Left cardiac atrium (tissue), 4 donors: ENCODE measurements around the gene DPH3. TPM values are rescaled to one million over a fixed set of nuclear protein-coding genes. Genes with fewer than 3 reads are reported as not detected.

ENCODE experiments used
- ATAC-seq, 2 donors: fragments of 200-7000 bp; cut with Tn5 transposase; one replicate each; pipeline ENCODE4 v1.9.1; 2020; ENCODE audit warnings: mild to moderate bottlenecking in 2 of 2, moderate library complexity in 2 of 2
- DNase-seq: peaks from one replicate; pipeline ENCODE4 v3.0.0-alpha.2; 2020
- intact Hi-C, 2 donors: fragments of 100-400 bp; cut with DNase I; formaldehyde crosslinking; loops; one replicate each; pipeline versions ENCODE4 v1.14.1 to v1.15.1; 2022 to 2023
- total RNA-seq, 2 donors: library from RNA; stranded (reverse); fragmentation: NEBNext Ultra II Directional; extraction: Animal tissue kit (Norgen Biotek cat#: 25700); gene quantifications; one replicate each; pipeline ENCODE4 v1.2.1, GENCODE V29; 2021
- donor health status: DM: no; HTN: yes; CAD: no.
- donor health status: DM: no; HTN: yes; CAD: no; lungs with severe emphysema.
- donor health status: DM: yes; HTN: yes; CAD: no.
- donor health status: Dilated cardiomyopathy.

DPH3 gene
- total RNA-seq, 2 donors from 2014 or later = 18.5 to 22.1 TPM

DNA sequence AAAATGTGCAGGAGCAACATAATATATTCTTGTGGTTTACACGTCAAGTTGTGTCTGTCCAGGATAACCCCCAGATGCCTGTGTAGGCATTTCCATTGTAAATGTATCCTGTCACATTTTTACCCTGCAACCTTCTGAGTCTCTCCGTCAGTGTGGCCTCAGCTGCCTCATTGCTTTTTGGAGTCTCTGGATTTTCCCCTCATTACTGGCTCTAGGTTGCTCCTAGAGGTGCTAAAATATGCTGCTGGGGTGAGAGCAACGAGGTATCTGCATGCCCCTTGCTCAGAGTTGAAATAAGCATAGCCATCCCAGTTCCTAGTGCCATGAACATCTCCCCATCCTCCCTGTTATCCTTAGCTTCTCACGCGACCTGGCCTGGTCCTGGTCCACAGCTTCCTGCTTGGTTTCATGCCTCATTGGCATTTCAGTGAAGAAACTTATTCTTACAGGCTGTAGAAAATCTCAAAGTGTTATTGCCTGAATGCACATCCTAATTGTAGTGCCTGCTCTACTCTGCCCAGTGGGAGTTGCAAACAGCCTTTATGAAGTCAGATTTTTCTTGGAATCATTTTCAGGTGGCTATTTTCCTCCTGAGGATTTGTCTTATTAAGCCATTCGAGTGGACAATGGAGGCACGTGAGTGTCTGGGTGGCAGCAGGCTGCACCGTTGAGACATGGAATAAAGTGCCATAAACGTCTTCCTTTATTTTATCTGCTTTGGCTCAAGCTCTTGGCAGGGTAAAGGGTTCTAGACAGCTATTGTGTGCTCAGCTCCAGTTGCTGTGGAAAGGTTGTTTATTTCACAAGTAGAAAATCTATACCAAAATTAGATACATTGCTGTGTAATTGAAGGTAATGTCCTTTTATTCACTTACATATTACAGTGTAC lies 33.5 kb upstream of the DPH3 start:
- intact Hi-C loops = loop anchor here in 1 of 2 donors (10.0 kb wide), 1 partner anchor 217 kb away; the partner anchor contains the start of gene RFTN1
- peak in 1 of 2 donors; percentile 45 for ATAC-seq
- DNase-seq = no peak

DNA sequence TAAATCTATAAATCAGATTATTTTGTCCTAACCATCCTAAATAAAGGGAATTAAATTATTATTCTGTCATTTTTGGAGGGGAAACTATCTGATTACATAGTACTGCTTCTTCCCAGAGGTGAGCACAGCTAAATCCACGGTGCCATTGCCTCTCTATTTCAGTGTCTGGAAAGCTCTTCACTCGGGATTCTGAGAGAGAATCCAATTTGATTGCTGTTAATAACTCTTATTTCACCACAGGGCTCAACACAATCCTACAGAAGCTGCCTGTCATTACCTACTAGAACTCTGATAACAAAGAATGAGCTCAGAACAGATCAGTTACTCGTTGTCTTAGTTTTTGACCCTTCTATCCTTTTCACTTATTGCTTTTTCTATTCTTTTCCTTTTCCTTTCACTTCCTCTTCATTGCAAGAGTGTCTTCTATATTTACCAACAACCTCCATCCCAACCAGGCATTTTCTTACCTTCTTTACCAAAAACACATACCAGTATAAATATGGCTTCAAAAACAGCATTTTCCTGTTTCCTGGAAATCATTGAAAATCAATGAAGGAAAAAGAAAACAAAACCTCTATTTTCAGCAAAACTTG lies 30.7 kb upstream of the DPH3 start:
- intact Hi-C loops = loop anchor here in 1 of 2 donors (10.0 kb wide), 1 partner anchor 219 kb away; the partner anchor contains the start of gene RFTN1

GRCh38 chr3:16294844-16295243 lies 30.1 kb upstream of the DPH3 start:
- ATAC-seq = no peak
- DNase-seq = no peak
- intact Hi-C loops = loop anchor here in 1 of 2 donors (10.0 kb wide), 1 partner anchor 220 kb away; the partner anchor contains the start of gene RFTN1

More for the DNA sequence above, 30.7 kb upstream of the DPH3 start:
- ATAC-seq (no peak), DNase-seq (no peak)

- ATAC-seq (no peak), DNase-seq (no peak)
- intact Hi-C loops = loop anchor here in 1 of 2 donors (1.0 to 10.0 kb wide), 2 partner anchors 224 to 259 kb away; partner anchors contain the start of gene RFTN1
Observed at GRCh38 chr3:16290827-16291196, 26.1 kb upstream of the DPH3 start.

DNA sequence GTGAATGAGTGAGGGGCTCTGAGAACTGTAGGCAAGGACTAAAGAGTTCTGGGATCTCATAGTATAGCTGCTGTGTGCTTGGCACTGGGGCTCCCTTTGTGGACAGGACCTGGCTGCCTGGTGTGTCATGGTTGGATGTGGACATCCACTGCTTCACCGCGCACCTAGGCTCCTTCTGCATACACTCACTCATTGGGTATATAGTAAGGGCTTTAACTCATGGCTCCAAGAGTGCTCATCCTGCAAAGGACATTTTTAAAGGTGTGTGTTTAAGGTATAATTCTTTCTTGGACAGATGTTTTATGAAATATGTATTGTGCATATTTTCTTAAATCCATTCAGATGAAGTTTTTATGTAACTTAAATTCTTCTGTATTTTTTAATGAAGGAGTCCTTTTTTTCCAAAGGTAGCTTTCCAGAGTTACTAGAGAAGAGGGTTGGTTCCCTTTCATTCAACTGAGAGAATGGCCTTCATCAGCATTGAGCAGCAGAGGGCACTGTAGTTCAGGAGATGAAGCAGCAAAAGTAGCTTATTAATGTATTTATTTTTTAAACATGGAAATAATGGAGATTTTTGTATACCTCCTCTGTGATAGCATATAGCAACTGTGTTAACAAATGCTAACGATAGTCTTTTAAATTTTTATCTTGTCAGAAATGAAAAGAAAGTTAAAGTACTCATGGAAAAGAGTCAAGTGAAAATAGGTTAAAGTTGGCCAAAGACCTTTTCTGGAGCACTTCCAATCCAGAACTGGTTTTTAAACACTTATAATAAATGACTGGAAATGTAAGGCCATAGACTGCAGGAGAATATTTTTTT lies 25.5 kb upstream of the DPH3 start:
- peak; percentile 40 to 42 for ATAC-seq
- peak; percentile 37 for DNase-seq
- intact Hi-C loops = loop anchor here in 1 of 2 donors (10.0 kb wide), 1 partner anchor 225 kb away; the partner anchor contains the start of gene RFTN1

GRCh38 chr3:16289144-16289889 lies 24.6 kb upstream of the DPH3 start:
- no peak for DNase-seq
- intact Hi-C loops = loop anchor here in 1 of 2 donors (10.0 kb wide), 2 partner anchors 225 to 265 kb away; partner anchors contain the start of gene RFTN1
- peak in 1 of 2 donors; percentile 44 for ATAC-seq

- intact Hi-C loops = loop anchor here in 1 of 2 donors (10.0 kb wide), 2 partner anchors 226 to 266 kb away; partner anchors contain the start of gene RFTN1
- peak; percentile 28 for DNase-seq
- ATAC-seq = peak; percentile 78 to 80
Observed at GRCh38 chr3:16288664-16289063, 23.9 kb upstream of the DPH3 start.

DNA sequence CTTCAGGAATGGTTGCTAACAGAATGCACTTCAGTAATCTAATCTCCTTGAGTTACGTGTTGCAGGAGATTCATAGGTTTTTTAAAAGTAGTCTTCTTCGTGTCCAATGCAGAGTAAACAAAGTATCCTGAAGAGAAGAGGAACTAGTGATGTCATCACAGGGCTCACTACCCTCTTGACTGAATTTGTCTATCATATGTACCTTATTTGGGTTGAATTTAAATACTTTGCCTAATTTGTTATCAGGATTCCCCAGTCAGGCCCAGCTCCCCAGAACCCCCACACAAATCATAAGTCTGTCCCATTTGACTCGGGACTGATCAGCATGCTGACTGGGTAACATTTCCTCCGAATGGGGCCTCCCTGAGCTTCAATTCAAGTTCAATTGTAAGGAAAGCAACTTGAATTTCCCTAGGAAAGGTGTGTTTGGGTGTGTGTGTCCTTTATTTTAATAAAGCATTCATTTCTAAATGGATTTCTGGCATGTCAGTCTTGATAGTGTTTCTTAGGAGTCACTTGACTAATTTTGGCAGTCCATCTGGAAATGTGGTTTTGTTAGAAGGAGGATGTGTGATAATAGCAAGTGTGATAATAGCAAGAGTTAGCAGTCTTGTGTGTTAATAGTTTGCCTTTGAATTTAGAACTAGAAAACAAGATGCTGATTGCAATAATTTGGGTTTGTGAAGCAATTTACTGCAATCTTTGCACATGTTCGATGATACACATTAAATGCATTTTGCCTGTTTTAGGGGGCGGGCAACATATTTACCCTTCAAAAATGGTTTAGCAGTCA lies 22.2 kb upstream of the DPH3 start:
- intact Hi-C loops = loop anchor here in 1 of 2 donors (10.0 kb wide), 2 partner anchors 228 to 268 kb away; partner anchors contain the start of gene RFTN1
- peak in 1 of 2 donors; percentile 8 for ATAC-seq
- no peak for DNase-seq

- intact Hi-C loops = loop anchor here in 1 of 2 donors (10.0 kb wide), 2 partner anchors 229 to 269 kb away; partner anchors contain the start of gene RFTN1
- ATAC-seq = peak; percentile 33 to 39
- DNase-seq = no peak
Observed at GRCh38 chr3:16286161-16286560, 21.4 kb upstream of the DPH3 start.

DNA sequence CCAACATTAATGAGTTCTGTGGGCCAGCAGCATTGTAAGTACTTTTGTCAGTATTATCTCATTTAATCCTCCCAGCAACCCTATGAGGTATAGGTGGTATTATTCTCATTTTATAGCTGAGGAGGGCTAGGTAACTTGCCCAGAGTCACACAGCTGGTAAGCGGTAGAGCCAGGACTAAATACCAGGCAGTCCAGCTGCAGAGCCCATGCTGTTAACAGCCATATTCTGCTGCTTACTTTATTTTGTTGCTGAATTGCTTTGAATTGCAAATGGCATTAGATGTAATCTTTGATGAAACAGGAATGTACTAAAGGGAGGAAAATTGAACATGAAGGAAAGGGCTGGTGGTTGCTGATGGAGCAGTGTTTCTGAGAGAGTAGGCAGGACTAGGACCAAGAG lies 19.9 kb upstream of the DPH3 start:
- intact Hi-C loops = loop anchor here in 1 of 2 donors (10.0 kb wide), 2 partner anchors 230 to 270 kb away; partner anchors contain the start of gene RFTN1
- no peak for ATAC-seq
- DNase-seq = no peak

DNA sequence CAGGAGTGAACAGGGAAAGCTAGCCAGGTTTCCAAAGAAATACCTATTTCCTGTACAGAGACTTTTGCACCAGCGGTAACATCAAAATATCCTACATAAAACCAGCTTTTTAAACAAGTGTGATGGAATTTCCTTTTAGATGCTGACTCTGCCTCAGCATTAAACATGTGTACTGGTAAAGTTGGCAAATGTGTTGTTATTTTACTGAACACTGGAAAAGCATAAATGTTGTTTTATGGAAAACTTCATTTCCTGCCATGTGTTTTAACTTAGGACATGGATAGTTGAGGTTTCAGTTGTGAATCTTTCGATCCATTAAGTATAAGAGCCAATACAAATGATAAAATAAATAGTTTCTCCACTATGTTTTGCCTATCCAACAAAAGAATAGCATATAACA lies 15.9 kb upstream of the DPH3 start:
- intact Hi-C loops = loop anchor here in 1 of 2 donors (10.0 kb wide), 2 partner anchors 234 to 274 kb away; partner anchors contain the start of gene RFTN1
- no peak for ATAC-seq

DNA sequence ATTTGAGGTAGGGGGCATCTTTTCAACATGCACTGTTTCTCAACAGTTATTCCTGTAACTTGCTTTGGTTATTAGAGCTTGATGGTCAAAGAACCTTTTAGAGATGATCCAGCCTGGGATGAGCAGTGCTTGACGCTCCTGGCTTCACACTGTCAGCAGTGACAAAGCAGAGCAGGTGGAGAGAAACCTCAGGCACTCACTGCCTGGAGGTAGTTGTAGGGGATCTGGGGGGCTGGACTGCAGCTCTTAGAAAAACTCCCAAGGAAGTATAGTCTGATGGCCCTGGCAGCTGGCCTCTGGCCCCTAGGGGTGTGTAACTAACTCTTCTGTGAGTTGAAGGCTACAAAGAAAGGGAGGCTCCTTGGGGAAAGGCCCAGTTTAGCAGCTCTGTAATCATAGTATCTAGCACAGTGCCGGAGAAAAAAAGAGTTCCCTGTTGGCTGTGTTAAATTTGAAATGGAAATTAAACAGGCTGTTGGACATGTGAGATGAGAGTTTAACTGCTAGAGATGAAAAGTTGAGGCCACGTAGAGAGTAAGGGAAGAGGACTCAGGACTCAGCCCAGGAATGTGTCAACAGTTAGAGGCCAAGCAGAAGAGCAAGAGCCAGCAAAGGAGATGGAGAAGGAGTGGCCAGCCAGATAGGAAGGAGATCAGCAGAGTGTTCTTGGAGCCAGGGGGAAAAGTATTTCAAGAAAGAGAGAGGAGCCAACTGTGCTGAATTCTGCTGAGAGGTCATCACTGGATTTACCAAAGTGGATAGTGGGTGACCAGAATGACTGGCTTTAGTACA lies 14.5 kb upstream of the DPH3 start:
- DNase-seq (no peak), ATAC-seq (peak; percentile 32 to 80)
- intact Hi-C loops = no loop called here

More for the DNA sequence above, 15.9 kb upstream of the DPH3 start:
- DNase-seq = no peak

DNA sequence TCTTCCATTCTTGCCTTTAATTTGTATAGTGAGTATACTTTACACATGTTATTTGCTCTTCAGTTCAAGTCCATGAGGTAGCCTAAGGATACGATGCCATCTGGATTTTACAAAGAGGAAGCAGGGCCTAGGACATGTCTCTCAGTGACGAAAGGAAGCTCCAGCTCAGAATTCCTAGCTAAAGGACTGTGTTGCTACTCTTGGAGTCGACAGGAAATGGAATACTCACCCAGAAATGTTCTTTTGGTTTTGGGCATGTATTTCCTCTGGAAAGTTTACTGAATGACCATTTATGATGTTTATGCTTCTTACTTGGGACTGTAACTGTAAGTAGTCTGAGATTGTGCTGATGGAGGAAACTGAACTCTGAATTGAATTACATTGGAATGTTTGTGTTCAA lies 12.7 kb upstream of the DPH3 start:
- intact Hi-C loops = no loop called here
- ATAC-seq (no peak), DNase-seq (no peak)

DNA sequence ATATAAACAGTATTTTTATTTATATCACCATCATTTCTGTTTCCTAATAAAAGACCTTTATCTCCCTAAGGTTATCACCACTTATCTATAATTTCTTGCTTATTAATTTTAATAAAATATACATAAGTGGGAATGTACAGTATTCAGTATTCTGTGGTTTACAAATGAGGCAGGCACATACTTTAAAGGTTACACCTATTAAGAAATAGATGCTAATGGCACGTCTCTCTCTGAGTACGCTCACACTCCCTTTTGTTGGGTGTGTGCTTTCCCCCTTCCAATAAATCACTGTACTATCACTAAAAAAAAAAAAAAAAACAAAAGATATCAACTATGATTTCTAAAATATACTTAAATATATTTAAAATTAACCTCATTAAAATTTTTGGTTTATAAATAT lies 9.1 kb upstream of the DPH3 start:
- DNase-seq (no peak), ATAC-seq (no peak)
- intact Hi-C loops = no loop called here

- DNase-seq (no peak), ATAC-seq (no peak)
- intact Hi-C loops = no loop called here
Observed at GRCh38 chr3:16272588-16272987, 7.8 kb upstream of the DPH3 start.

DNA sequence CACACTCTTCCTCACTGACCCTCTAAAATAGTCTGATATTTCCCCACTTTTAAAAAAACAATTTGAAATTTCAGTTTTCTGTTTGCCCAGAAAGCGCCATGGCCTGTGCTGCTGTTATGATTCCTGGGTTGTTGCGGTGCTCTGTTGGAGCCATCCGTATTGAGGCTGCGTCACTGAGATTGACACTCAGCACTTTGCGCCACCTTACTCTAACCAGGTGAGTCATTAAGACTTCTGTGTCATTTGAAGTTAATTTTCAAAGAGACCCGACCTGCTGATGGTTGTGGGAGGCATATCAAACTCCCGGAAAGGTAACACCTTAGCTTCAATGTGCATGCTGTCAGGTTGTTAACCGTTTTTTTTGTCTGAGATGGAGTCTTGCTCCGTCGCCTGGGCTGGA lies 6.1 kb upstream of the DPH3 start:
- no peak for ATAC-seq
- DNase-seq = no peak
- intact Hi-C loops = no loop called here
